ENCODE data around the gene CTNNA3.
A peak's percentile ranks its signal among the peaks of the same experiment; 100 is the strongest.

DNA sequence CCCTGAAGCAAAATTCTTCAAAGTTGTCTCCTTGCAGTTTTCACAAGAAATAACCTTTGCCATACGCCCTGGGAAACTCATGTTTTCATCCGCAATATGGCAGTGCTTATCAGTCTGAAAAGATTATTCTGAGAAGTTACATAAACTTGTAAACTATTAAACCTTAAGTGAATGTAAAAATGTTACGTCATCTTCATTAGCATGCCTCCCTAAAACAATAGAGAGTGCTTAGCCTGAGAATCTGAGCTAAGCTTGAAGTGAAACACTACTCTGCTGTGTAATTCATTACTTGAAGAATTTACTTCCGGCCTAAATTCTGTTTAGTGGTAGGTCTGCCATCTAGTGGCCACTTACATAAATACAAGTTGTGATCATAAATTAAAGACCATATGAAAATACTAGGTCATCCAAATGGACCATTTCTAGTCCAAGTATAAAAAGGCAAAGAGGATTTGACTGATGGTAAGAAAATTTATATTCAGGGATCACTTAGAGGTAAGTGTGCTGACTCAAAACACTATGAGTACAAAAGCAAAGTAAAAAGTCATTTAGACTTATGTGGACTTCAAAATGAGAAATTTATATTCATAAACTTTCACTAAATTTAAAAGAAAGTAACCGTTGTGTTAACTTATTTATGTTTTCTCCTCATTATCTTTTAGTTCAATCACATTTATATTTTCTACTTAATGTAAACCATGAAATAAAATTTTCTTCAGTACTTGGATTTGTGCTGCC is 1515.2 kb downstream of the CTNNA3 start:
- TF ChIP-seq CTCF (IDR thresholded peaks at IDR 0.05; ENCODE audit: extremely low read depth in 1 of 2, insufficient read depth in 1 of 2, low read depth in 1 of 2, low read length in 2 of 2) (peak; percentile 18 to 33), MYC (IDR thresholded peaks at IDR 0.05; ENCODE audit: low read depth, low read length) (no peak), EZH2 (IDR thresholded peaks at IDR 0.05; ENCODE audit: borderline replicate concordance, low read depth, low read length, severe bottlenecking) (no peak), POLR2AphosphoS5 (IDR thresholded peaks at IDR 0.05; ENCODE audit: insufficient read depth, low read depth, low read length) (no peak), MAX (IDR thresholded peaks at IDR 0.05; ENCODE audit: insufficient read depth, insufficient read length) (no peak), POLR2A (IDR thresholded peaks at IDR 0.05; ENCODE audit: low read depth, low read length) (no peak), FOS (IDR thresholded peaks at IDR 0.05; ENCODE audit: borderline replicate concordance, insufficient read depth, low read length) (no peak)
